Left cardiac atrium (tissue), 4 donors: ENCODE results near the gene DYNC1H1. TPM values are rescaled to one million over a fixed set of nuclear protein-coding genes. Genes with fewer than 3 reads are reported as not detected.
"Not testable (repeated sequence)": the region's sequence is repeated elsewhere in the genome, so short reads cannot be mapped to it uniquely, and the experiment has no call there.

Experiments used
- ATAC-seq, 2 donors: fragments of 200-7000 bp; cut with Tn5 transposase; one replicate each; pipeline ENCODE4 v1.9.1; 2020; ENCODE audit warnings: mild to moderate bottlenecking in 2 of 2, moderate library complexity in 2 of 2
- DNase-seq: peaks from one replicate; pipeline ENCODE4 v3.0.0-alpha.2; 2020
- intact Hi-C, 2 donors: fragments of 100-400 bp; cut with DNase I; formaldehyde crosslinking; loops; one replicate each; pipeline versions ENCODE4 v1.14.1 to v1.15.1; 2022 to 2023
- total RNA-seq, 2 donors: library from RNA; stranded (reverse); fragmentation: NEBNext Ultra II Directional; extraction: Animal tissue kit (Norgen Biotek cat#: 25700); gene quantifications; one replicate each; pipeline ENCODE4 v1.2.1, GENCODE V29; 2021
- donor health status: DM: no; HTN: yes; CAD: no.
- donor health status: DM: no; HTN: yes; CAD: no; lungs with severe emphysema.
- donor health status: DM: yes; HTN: yes; CAD: no.
- donor health status: Dilated cardiomyopathy.

DYNC1H1 gene
- total RNA-seq, 2 donors from 2014 or later, result 298 to 361 TPM

GRCh38 chr14:101977311-101978071, 13.1 kb downstream of the DYNC1H1 start:
- intact Hi-C loops, result no loop called here
- ATAC-seq, result no peak

GRCh38 chr14:101979666-101980065, 15.3 kb downstream of the DYNC1H1 start:
- ATAC-seq (no peak), DNase-seq (no peak)
- intact Hi-C loops, result no loop called here

More at GRCh38 chr14:101977311-101978071, 13.1 kb downstream of the DYNC1H1 start:
- no peak for DNase-seq

- intact Hi-C loops, result no loop called here
- ATAC-seq (no peak), DNase-seq (no peak)
Observed at GRCh38 chr14:101980251-101980650, 15.9 kb downstream of the DYNC1H1 start.

GRCh38 chr14:101980700-101981099, 16.3 kb downstream of the DYNC1H1 start:
- intact Hi-C loops, result no loop called here
- peak; percentile 87 to 98 for ATAC-seq
- peak; percentile 63 for DNase-seq

- intact Hi-C loops, result no loop called here
- ATAC-seq (no peak), DNase-seq (no peak)
Observed at GRCh38 chr14:101982621-101983020, 18.2 kb downstream of the DYNC1H1 start.

- ATAC-seq, result not testable (repeated sequence)
Observed at GRCh38 chr14:101984831-101985230, 20.5 kb downstream of the DYNC1H1 start.

GRCh38 chr14:101985957-101986356, 21.6 kb downstream of the DYNC1H1 start:
- no peak for DNase-seq
- intact Hi-C loops, result no loop called here
- ATAC-seq, result no peak

More at GRCh38 chr14:101984831-101985230, 20.5 kb downstream of the DYNC1H1 start:
- DNase-seq, intact Hi-C loops: not testable (repeated sequence)

- ATAC-seq, result no peak
- no peak for DNase-seq
- intact Hi-C loops, result no loop called here
Observed at GRCh38 chr14:101986953-101987352, 22.6 kb downstream of the DYNC1H1 start.

- DNase-seq (no peak), ATAC-seq (no peak)
- intact Hi-C loops, result no loop called here
Observed at GRCh38 chr14:101988377-101988776, 24.0 kb downstream of the DYNC1H1 start.

- ATAC-seq (no peak), DNase-seq (no peak)
- intact Hi-C loops, result no loop called here
Observed at GRCh38 chr14:101991352-101991751, 27.0 kb downstream of the DYNC1H1 start.

- DNase-seq (no peak), ATAC-seq (peak; percentile 75 to 79)
- intact Hi-C loops, result no loop called here
Observed at GRCh38 chr14:101992708-101993107, 28.3 kb downstream of the DYNC1H1 start.

GRCh38 chr14:101997429-101998336, 33.3 kb downstream of the DYNC1H1 start:
- DNase-seq (no peak), ATAC-seq (no peak)
- intact Hi-C loops, result no loop called here

GRCh38 chr14:102000902-102001301, 36.5 kb downstream of the DYNC1H1 start:
- intact Hi-C loops, result no loop called here
- ATAC-seq, result no peak
- DNase-seq, result no peak

- DNase-seq (no peak), ATAC-seq (no peak)
- intact Hi-C loops, result no loop called here
Observed at GRCh38 chr14:102005336-102005735, 41.0 kb downstream of the DYNC1H1 start.

- no peak for DNase-seq
- intact Hi-C loops, result no loop called here
- no peak for ATAC-seq
Observed at GRCh38 chr14:102007916-102008418, 43.6 kb downstream of the DYNC1H1 start.

GRCh38 chr14:102008891-102009290, 44.5 kb downstream of the DYNC1H1 start:
- no peak for DNase-seq
- intact Hi-C loops, result no loop called here
- no peak for ATAC-seq

GRCh38 chr14:102011631-102012030, 47.3 kb downstream of the DYNC1H1 start:
- no peak for ATAC-seq
- no peak for DNase-seq
- intact Hi-C loops, result no loop called here

GRCh38 chr14:102012336-102012735, 48.0 kb downstream of the DYNC1H1 start:
- intact Hi-C loops, result no loop called here
- DNase-seq (no peak), ATAC-seq (no peak)

- intact Hi-C loops, result no loop called here
- no peak for DNase-seq
Observed at GRCh38 chr14:102013669-102014200, 49.4 kb downstream of the DYNC1H1 start.

More at GRCh38 chr14:102013669-102014200, 49.4 kb downstream of the DYNC1H1 start:
- ATAC-seq, result peak; percentile 19 to 93
